Measurements from ENCODE around the gene NDUFS1.

DNA sequence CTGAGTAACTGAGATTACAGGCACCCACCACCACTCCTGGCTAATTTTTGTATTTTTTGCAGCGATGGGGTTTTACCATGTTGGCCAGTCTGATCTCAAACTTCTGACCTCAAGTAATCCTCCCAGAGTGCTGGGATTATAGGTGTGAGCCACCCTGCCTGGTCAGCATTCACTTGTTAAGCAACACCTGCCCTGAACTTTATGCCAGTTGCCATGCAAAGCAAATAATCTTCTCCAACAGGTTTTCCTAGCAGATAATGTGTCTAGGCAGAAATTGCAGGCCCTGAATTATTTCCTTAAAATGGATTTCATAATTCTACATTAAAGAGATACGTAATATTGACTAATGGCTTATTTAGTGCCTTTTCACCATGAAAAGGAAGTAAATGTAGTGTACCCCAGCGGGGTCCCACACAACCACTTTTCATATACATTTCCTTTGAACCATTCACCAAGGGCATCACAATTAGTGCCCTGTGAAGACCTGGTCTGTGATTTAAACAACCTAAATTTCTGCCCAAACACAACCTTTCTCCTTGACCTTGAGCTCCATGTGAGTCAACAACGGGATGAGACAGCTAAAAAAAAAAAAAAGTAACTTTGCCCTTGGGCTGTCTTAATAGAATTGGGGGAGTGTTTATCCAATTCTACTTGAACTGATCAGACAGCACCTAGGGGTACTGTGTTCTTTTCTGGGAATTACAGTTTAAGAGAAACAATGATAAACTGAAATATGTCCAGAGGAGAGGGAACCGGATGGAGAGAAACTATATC is 42.0 kb upstream of the NDUFS1 start:
- TF ChIP-seq POLR2AphosphoS5 (IDR thresholded peaks at IDR 0.05): no peak
- TF ChIP-seq, protein P1, sequence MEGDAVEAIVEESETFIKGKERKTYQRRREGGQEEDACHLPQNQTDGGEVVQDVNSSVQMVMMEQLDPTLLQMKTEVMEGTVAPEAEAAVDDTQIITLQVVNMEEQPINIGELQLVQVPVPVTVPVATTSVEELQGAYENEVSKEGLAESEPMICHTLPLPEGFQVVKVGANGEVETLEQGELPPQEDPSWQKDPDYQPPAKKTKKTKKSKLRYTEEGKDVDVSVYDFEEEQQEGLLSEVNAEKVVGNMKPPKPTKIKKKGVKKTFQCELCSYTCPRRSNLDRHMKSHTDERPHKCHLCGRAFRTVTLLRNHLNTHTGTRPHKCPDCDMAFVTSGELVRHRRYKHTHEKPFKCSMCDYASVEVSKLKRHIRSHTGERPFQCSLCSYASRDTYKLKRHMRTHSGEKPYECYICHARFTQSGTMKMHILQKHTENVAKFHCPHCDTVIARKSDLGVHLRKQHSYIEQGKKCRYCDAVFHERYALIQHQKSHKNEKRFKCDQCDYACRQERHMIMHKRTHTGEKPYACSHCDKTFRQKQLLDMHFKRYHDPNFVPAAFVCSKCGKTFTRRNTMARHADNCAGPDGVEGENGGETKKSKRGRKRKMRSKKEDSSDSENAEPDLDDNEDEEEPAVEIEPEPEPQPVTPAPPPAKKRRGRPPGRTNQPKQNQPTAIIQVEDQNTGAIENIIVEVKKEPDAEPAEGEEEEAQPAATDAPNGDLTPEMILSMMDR (IDR thresholded peaks at IDR 0.05 in 8 of 11, conservative IDR thresholded peaks at IDR 0.05 in 3 of 11): no peak
